Spleen (tissue), 11 donors: Measurements from ENCODE around the gene GALNTL6. TPM values are rescaled to one million over a fixed set of nuclear protein-coding genes. Genes with fewer than 3 reads are reported as not detected.
"Not testable (repeated sequence)": the region's sequence is repeated elsewhere in the genome, so short reads cannot be mapped to it uniquely, and the experiment has no call there.

Experiments used
- DNase-seq: peaks from one replicate; pipeline ENCODE4 v3.0.0-alpha.2; 2020
- H3K27ac ChIP-seq, 8 donors: fragments of 200-600 bp; sonication (generic) in 7 of 8; 1 replicate in 4 of 8; 2 replicates in 4 of 8; pipeline versions ENCODE4 v1.5.0 to v1.8.0; 2016 to 2021; ENCODE audit warnings: inconsistent platforms in 4 of 8, mild to moderate bottlenecking in 4 of 8, moderate library complexity in 1 of 8
- H3K27me3 ChIP-seq, 7 donors: fragments of 200-600 bp; sonication (generic) in 6 of 7; replicated peaks in 1 of 7; 1 replicate in 4 of 7; 2 replicates in 3 of 7; pipeline versions ENCODE4 v1.5.0 to v1.8.0; 2016 to 2021; ENCODE audit warnings: inconsistent platforms in 3 of 7, mild to moderate bottlenecking in 1 of 7
- H3K36me3 ChIP-seq, 6 donors: fragments of 200-600 bp; sonication (generic) in 5 of 6; 1 replicate in 4 of 6; 2 replicates in 2 of 6; pipeline versions ENCODE4 v1.5.0 to v1.8.0; 2016 to 2021; ENCODE audit warnings: inconsistent platforms in 2 of 6
- H3K4me1 ChIP-seq, 6 donors: fragments of 200-600 bp; sonication (generic) in 5 of 6; 1 replicate in 3 of 6; 2 replicates in 3 of 6; pipeline versions ENCODE4 v1.5.0 to v1.8.0; 2016 to 2021; ENCODE audit warnings: inconsistent platforms in 3 of 6
- H3K4me3 ChIP-seq, 8 donors: fragments of 200-600 bp; sonication (generic) in 7 of 8; 1 replicate in 4 of 8; 2 replicates in 4 of 8; pipeline versions ENCODE4 v1.5.0 to v1.8.0; 2016 to 2021; ENCODE audit warnings: inconsistent platforms in 4 of 8, mild to moderate bottlenecking in 4 of 8, moderate library complexity in 2 of 8
- H3K9me3 ChIP-seq, 8 donors: fragments of 200-600 bp; sonication (generic) in 7 of 8; 1 replicate in 4 of 8; 2 replicates in 4 of 8; pipeline versions ENCODE4 v1.5.0 to v1.8.0; 2016 to 2021; ENCODE audit warnings: inconsistent platforms in 4 of 8
- CTCF ChIP-seq, 11 experiments: fragments of 200-600 bp in 7 of 11; fragments of 450-650 bp in 4 of 11; sonication (generic) in 4 of 11; IDR thresholded peaks in 8 of 11; conservative IDR thresholded peaks in 3 of 11; 1 replicate in 7 of 11; 2 replicates in 4 of 11; pipeline versions ENCODE4 v1.4.0 to v1.8.0; 2016 to 2021; ENCODE audit warnings: antibody characterized with exemption in 11 of 11, inconsistent platforms in 4 of 11, mild to moderate bottlenecking in 1 of 11
- POLR2A ChIP-seq, 3 donors: fragments of 450-650 bp; IDR thresholded peaks; one replicate each; pipeline ENCODE4 v1.5.1; 2017; ENCODE audit warnings: antibody characterized with exemption in 3 of 3, mild to moderate bottlenecking in 1 of 3
- POLR2AphosphoS5 ChIP-seq, 3 donors: sonication (generic); formaldehyde crosslinking; IDR thresholded peaks; one replicate each; pipeline ENCODE4 v1.5.1; 2017; ENCODE audit warnings: antibody characterized with exemption in 3 of 3
- WGBS, 5 donors: extraction: QIAGEN DNeasy Blood & Tissue Kit in 3 of 5; methylation state at CpG; one replicate each; pipeline versions ENCODE4 v1.1.5 to v1.1.7; 2013 to 2018; 5-methylcytosine and 5-hydroxymethylcytosine counted together
- intact Hi-C: fragments of 100-400 bp; cut with DNase I; formaldehyde crosslinking; loops from one replicate; pipeline ENCODE4 v1.15.0; 2023; ENCODE audit warnings: low total_unique reads
- polyA plus RNA-seq, 3 donors: library from polyadenylated mRNA; stranded (reverse); fragments of 200-250 nt; gene quantifications; one replicate each; pipeline ENCODE4 v1.2.1, GENCODE V29; 2013
- total RNA-seq, 7 donors: library from RNA; depleted of rRNA in 3 of 7; stranded (reverse); fragments of >200 nt in 3 of 7; fragmentation: NEBNext Ultra II Directional in 4 of 7; extraction: Animal tissue kit (Norgen Biotek cat#: 25700) in 4 of 7; gene quantifications; one replicate each; pipeline versions ENCODE4 v1.1.0 to v1.2.1, GENCODE V29; 2016 to 2021
- donor health status: healthy with polysubstance abuse.
- donor health status: DM: no; HTN: no; CAD: no; lungs with moderate emphysema.
- donor health status: DM: no; HTN: no; CAD: no.
- donor health status: Bipolar disorder and iron deficiency.
- donor health status: healthy.
- donor health status: DM: no; HTN: no; CAD: no.
- donor health status: DM: yes; HTN: yes; CAD: no.

The GALNTL6 gene
- total and polyA plus RNA-seq, 10 donors: 3.2 to 12.5 (median 7.1) TPM

- no peaks in the 10 kb centered on the region for H3K27me3 ChIP-seq
- no peaks in the 10 kb centered on the region for H3K9me3 ChIP-seq
- no peak overlapping the region for H3K27ac ChIP-seq
- no peak for DNase-seq
- H3K4me1 ChIP-seq: no peaks in the 10 kb centered on the region
- H3K4me3 ChIP-seq: no peak overlapping the region
- 68 to 92% (median 84%) methylated on average over 3 of the region's 3 CpGs for WGBS, 5 donors
- no peaks in the 10 kb centered on the region for H3K36me3 ChIP-seq
- no peak for TF ChIP-seq CTCF (IDR thresholded peaks at IDR 0.05 in 8 of 11, conservative IDR thresholded peaks at IDR 0.05 in 3 of 11)
- TF ChIP-seq POLR2A (IDR thresholded peaks at IDR 0.05): no peak
- no peak for TF ChIP-seq POLR2AphosphoS5 (IDR thresholded peaks at IDR 0.05)
- intact Hi-C loops: no loop called here
These were observed 1134.4 kb downstream of the GALNTL6 start for GRCh38 chr4:172947594-172947993.

- H3K36me3 ChIP-seq: no peaks in the 10 kb centered on the region
- no peak overlapping the region for H3K27ac ChIP-seq
- intact Hi-C loops: no loop called here
- 85 to 93% (median 89%) methylated on average over 2 of the region's 2 CpGs for WGBS, 5 donors
- no peak for DNase-seq
- no peaks in the 10 kb centered on the region for H3K27me3 ChIP-seq
- H3K9me3 ChIP-seq: no peaks in the 10 kb centered on the region
- no peaks in the 10 kb centered on the region for H3K4me1 ChIP-seq
- TF ChIP-seq POLR2A (IDR thresholded peaks at IDR 0.05) (no peak), CTCF (IDR thresholded peaks at IDR 0.05 in 8 of 11, conservative IDR thresholded peaks at IDR 0.05 in 3 of 11) (no peak), POLR2AphosphoS5 (IDR thresholded peaks at IDR 0.05) (no peak)
- no peak overlapping the region for H3K4me3 ChIP-seq
These were observed 1137.8 kb downstream of the GALNTL6 start for GRCh38 chr4:172950990-172951389.

GRCh38 chr4:172951679-172952451 is 1138.7 kb downstream of the GALNTL6 start:
- WGBS, 5 donors: 86 to 95% (median 88%) methylated on average over 11 of the region's 11 CpGs
- TF ChIP-seq POLR2A (IDR thresholded peaks at IDR 0.05) (no peak), CTCF (IDR thresholded peaks at IDR 0.05 in 8 of 11, conservative IDR thresholded peaks at IDR 0.05 in 3 of 11) (no peak)
- intact Hi-C loops: no loop called here
- no peak overlapping the region for H3K4me3 ChIP-seq
- DNase-seq: no peak
- no peaks in the 10 kb centered on the region for H3K27me3 ChIP-seq
- H3K27ac ChIP-seq: no peak overlapping the region
- no peaks in the 10 kb centered on the region for H3K9me3 ChIP-seq
- no peaks in the 10 kb centered on the region for H3K36me3 ChIP-seq
- H3K4me1 ChIP-seq: no peaks in the 10 kb centered on the region

GRCh38 chr4:172953896-172954568 is 1140.8 kb downstream of the GALNTL6 start:
- intact Hi-C loops: no loop called here
- Histone ChIP-seq H3K4me3 (no peak overlapping the region), H3K27ac (no peak overlapping the region), H3K9me3 (no peaks in the 10 kb centered on the region), H3K36me3 (no peaks in the 10 kb centered on the region), H3K27me3 (no peaks in the 10 kb centered on the region), H3K4me1 (no peaks in the 10 kb centered on the region)
- 71 to 86% (median 77%) methylated on average over 5 of the region's 5 CpGs for WGBS, 5 donors
- no peak for DNase-seq
- TF ChIP-seq CTCF (IDR thresholded peaks at IDR 0.05 in 8 of 11, conservative IDR thresholded peaks at IDR 0.05 in 3 of 11) (no peak), POLR2A (IDR thresholded peaks at IDR 0.05) (no peak)

- H3K36me3 ChIP-seq, intact Hi-C loops, H3K27me3 ChIP-seq, H3K4me1 ChIP-seq, H3K4me3 ChIP-seq, H3K27ac ChIP-seq, H3K9me3 ChIP-seq, DNase-seq: not testable (repeated sequence)
- WGBS, 5 donors: 85 to 92% (median 89%) methylated on average over 3 of the region's 3 CpGs
These were observed 1143.1 kb downstream of the GALNTL6 start for GRCh38 chr4:172956340-172956739.
